ENCODE measurements around the gene DDX20. TPM values are rescaled to one million over a fixed set of nuclear protein-coding genes. Genes with fewer than 3 reads are reported as not detected.

Gene DDX20
- total RNA-seq, 2 experiments from 2014 or later = 15.3 to 15.9 TPM

DNA sequence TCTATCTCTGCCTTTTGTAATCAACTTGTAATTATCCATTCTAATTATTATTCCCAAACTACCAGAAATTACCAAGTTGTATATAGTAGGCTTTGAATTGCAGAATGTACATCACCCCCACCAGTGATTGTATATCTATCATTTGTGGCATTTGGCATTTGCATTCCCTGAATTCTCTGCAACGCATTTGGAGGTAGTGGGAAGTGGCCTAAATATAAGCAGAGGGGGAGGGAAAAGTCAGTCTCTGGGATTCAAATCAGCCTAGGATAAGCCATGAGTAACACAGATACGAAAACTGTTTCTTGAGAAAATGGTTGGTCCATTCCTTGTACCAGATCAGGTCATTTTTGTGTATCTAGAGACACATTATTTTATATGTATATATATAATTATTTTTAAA, 20.7 kb downstream of the DDX20 start:
- no peak overlapping the region for H3K27ac Mint-ChIP-seq
- H3K9me3 Mint-ChIP-seq = no peaks in the 10 kb centered on the region
- no peaks in the 10 kb centered on the region for H3K36me3 Mint-ChIP-seq (ENCODE audit: low read depth)
- CTCF ChIA-PET = no interaction called here
- no peaks in the 10 kb centered on the region for H3K27me3 Mint-ChIP-seq
- TF ChIP-seq, protein P1, sequence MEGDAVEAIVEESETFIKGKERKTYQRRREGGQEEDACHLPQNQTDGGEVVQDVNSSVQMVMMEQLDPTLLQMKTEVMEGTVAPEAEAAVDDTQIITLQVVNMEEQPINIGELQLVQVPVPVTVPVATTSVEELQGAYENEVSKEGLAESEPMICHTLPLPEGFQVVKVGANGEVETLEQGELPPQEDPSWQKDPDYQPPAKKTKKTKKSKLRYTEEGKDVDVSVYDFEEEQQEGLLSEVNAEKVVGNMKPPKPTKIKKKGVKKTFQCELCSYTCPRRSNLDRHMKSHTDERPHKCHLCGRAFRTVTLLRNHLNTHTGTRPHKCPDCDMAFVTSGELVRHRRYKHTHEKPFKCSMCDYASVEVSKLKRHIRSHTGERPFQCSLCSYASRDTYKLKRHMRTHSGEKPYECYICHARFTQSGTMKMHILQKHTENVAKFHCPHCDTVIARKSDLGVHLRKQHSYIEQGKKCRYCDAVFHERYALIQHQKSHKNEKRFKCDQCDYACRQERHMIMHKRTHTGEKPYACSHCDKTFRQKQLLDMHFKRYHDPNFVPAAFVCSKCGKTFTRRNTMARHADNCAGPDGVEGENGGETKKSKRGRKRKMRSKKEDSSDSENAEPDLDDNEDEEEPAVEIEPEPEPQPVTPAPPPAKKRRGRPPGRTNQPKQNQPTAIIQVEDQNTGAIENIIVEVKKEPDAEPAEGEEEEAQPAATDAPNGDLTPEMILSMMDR (IDR thresholded peaks at IDR 0.05) = no peak
- intact Hi-C loops (cut with micrococcal nuclease) = no loop called here
- ATAC-seq = no peak
- no peak overlapping the region for H3K4me3 Mint-ChIP-seq
- POLR2A ChIA-PET = interaction anchor here (0.7 kb wide), 1 partner anchor 391 kb away, joined by 3 read pairs; no protein-coding TSS in a partner anchor
- no peak for DNase-seq
- H3K4me1 Mint-ChIP-seq (ENCODE audit: low read depth) = no peaks in the 10 kb centered on the region

DNA sequence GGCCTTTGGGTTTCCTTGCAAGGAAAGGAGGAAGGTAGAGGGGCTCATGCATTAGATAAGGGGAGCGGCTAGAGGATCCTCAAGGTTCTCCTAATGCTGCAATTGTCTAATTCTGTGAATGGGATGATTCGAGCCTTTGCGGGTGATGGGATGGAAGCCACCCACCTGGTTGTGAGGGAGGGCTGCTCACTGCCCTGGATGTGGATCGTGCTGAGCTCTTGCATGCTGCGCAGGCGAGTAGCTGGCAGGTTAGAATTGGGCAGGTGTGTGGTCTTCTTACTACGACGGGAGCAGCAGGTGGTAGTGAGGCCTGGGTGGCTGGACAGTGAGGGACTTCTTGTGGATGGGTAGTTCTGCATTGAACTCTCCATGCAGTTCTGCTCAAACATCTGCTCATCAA, 21.2 kb downstream of the DDX20 start:
- intact Hi-C loops (cut with micrococcal nuclease) = no loop called here
- ATAC-seq (no peak), DNase-seq (no peak)
- CTCF ChIA-PET = interaction anchor here (1.1 kb wide), 1 partner anchor 30 kb away, joined by 3 read pairs; no protein-coding TSS in a partner anchor
- Mint-ChIP-seq H3K4me1 (ENCODE audit: low read depth) (no peaks in the 10 kb centered on the region), H3K9me3 (no peaks in the 10 kb centered on the region), H3K27me3 (no peaks in the 10 kb centered on the region), H3K27ac (no peak overlapping the region), H3K36me3 (ENCODE audit: low read depth) (no peaks in the 10 kb centered on the region), H3K4me3 (no peak overlapping the region)
- TF ChIP-seq, protein P1 (IDR thresholded peaks at IDR 0.05) = no peak
- POLR2A ChIA-PET = no interaction called here

GRCh38 chr1:111777301-111777700, 21.6 kb downstream of the DDX20 start:
- DNase-seq (no peak), ATAC-seq (no peak)
- intact Hi-C loops (cut with micrococcal nuclease) = no loop called here
- no peak overlapping the region for H3K27ac Mint-ChIP-seq
- CTCF ChIA-PET = interaction anchor here (1.1 kb wide), 1 partner anchor 30 kb away, joined by 3 read pairs; no protein-coding TSS in a partner anchor
- TF ChIP-seq, protein P1 (IDR thresholded peaks at IDR 0.05) = no peak
- no peaks in the 10 kb centered on the region for H3K4me1 Mint-ChIP-seq (ENCODE audit: low read depth)
- H3K36me3 Mint-ChIP-seq (ENCODE audit: low read depth) = no peaks in the 10 kb centered on the region
- no peak overlapping the region for H3K4me3 Mint-ChIP-seq
- H3K27me3 Mint-ChIP-seq = no peaks in the 10 kb centered on the region
- POLR2A ChIA-PET = no interaction called here
- H3K9me3 Mint-ChIP-seq = no peaks in the 10 kb centered on the region

DNA sequence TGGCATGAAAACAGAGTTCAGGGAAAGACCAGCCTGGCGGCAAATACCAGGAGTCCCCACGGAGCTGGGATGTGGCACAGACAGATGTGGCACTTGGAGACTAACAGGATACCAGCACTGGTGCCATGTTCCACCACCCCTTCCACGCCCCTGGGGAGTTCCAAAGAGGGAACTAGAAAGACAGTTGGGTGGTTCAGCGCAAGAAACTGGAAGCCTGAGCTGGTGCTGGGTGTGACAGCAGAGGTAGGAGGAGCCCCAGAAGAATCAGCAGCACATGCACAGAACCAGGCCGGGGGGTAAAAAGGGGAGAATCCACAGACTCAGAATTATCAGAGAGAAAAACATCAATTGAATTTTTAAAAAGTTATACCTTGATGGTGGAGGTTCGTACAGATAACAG, 22.4 kb downstream of the DDX20 start:
- ChIA-PET CTCF (interaction anchor here (0.6 to 1.1 kb wide), 2 partner anchors 8 to 31 kb away, joined by 3 to 4 read pairs; no protein-coding TSS in a partner anchor), POLR2A (no interaction called here)
- Mint-ChIP-seq H3K27me3 (no peaks in the 10 kb centered on the region), H3K27ac (no peak overlapping the region), H3K4me1 (ENCODE audit: low read depth) (no peaks in the 10 kb centered on the region), H3K4me3 (no peak overlapping the region), H3K9me3 (no peaks in the 10 kb centered on the region), H3K36me3 (ENCODE audit: low read depth) (no peaks in the 10 kb centered on the region)
- DNase-seq (no peak), ATAC-seq (no peak)
- TF ChIP-seq, protein P1 (IDR thresholded peaks at IDR 0.05) = no peak
- intact Hi-C loops (cut with micrococcal nuclease) = no loop called here

GRCh38 chr1:111778541-111779051, 22.9 kb downstream of the DDX20 start:
- no peaks in the 10 kb centered on the region for H3K4me1 Mint-ChIP-seq (ENCODE audit: low read depth)
- POLR2A ChIA-PET = no interaction called here
- CTCF ChIA-PET = interaction anchor here (0.6 kb wide), 1 partner anchor 9 kb away, joined by 4 read pairs; no protein-coding TSS in a partner anchor

More at GRCh38 chr1:111778541-111779051, 22.9 kb downstream of the DDX20 start:
- Mint-ChIP-seq H3K9me3 (no peaks in the 10 kb centered on the region), H3K36me3 (ENCODE audit: low read depth) (no peaks in the 10 kb centered on the region), H3K27ac (no peak overlapping the region), H3K27me3 (no peaks in the 10 kb centered on the region), H3K4me3 (no peak overlapping the region)
- TF ChIP-seq, protein P1 (IDR thresholded peaks at IDR 0.05) = no peak
- DNase-seq = no peak
- intact Hi-C loops (cut with micrococcal nuclease) = no loop called here
- ATAC-seq = no peak
